HG02852 (cell line): ENCODE results near the gene GRP.

ENCODE experiments used
- ATAC-seq: cut with Tn5 transposase; IDR thresholded peaks from one replicate; pipeline ENCODE4 v1.9.1; 2021; ENCODE audit warnings: mild to moderate bottlenecking, moderate library complexity; ENCODE audit not compliant: unreplicated experiment

Gene GRP

GRCh38 chr18:59219672-59220163 lies at the start of gene GRP:
Gene GRP (plus strand): TSS chr18:59220158. CDS start chr18:59220266, 108 bp downstream.
- no peak for ATAC-seq

GRCh38 chr18:59172664-59173249 lies 47.2 kb upstream of the GRP start:
- no peak for ATAC-seq

- ATAC-seq: no peak
These were observed 42.5 kb upstream of the GRP start for GRCh38 chr18:59177485-59177884.

- no peak for ATAC-seq
These were observed 39.7 kb upstream of the GRP start for GRCh38 chr18:59180150-59180845.

GRCh38 chr18:59182673-59183072 lies 37.3 kb upstream of the GRP start:
- no peak for ATAC-seq

- no peak for ATAC-seq
These were observed 30.9 kb upstream of the GRP start for GRCh38 chr18:59189008-59189407.

- ATAC-seq: no peak
These were observed 30.2 kb upstream of the GRP start for GRCh38 chr18:59189746-59190145.

- ATAC-seq: no peak
These were observed 23.7 kb upstream of the GRP start for GRCh38 chr18:59196161-59196725.

GRCh38 chr18:59197636-59198035 lies 22.3 kb upstream of the GRP start:
- ATAC-seq: no peak

GRCh38 chr18:59198215-59198614 lies 21.7 kb upstream of the GRP start:
- ATAC-seq: no peak

- no peak for ATAC-seq
These were observed 19.2 kb upstream of the GRP start for GRCh38 chr18:59200787-59201186.

- no peak for ATAC-seq
These were observed 17.6 kb upstream of the GRP start for GRCh38 chr18:59202258-59202820.

GRCh38 chr18:59207506-59207905 lies 12.5 kb upstream of the GRP start:
- ATAC-seq: no peak

GRCh38 chr18:59208602-59209125 lies 11.3 kb upstream of the GRP start:
- ATAC-seq: no peak

- no peak for ATAC-seq
These were observed 9.7 kb upstream of the GRP start for GRCh38 chr18:59210299-59210698.

GRCh38 chr18:59211629-59212028 lies 8.3 kb upstream of the GRP start:
- ATAC-seq: no peak

GRCh38 chr18:59218018-59218417 lies 1.9 kb upstream of the GRP start:
- ATAC-seq: no peak

- no peak for ATAC-seq
These were observed 316 bp downstream of the GRP start for GRCh38 chr18:59220164-59220783.

GRCh38 chr18:59220784-59221765 lies 1.1 kb downstream of the GRP start:
- no peak for ATAC-seq

GRCh38 chr18:59222341-59222740 lies 2.4 kb downstream of the GRP start:
- ATAC-seq: no peak
